Ishikawa (cell line): ENCODE data around the gene ZNF253.

Experiments used
- CEBPB ChIP-seq: IDR thresholded peaks from 2 replicates; pipeline ENCODE4 v1.6.1; 2012
- TF ChIP-seq, protein P1 (sequence below): IDR thresholded peaks from 2 replicates; pipeline ENCODE4 v1.6.1; 2012; ENCODE audit warnings: low read depth, mild to moderate bottlenecking

DNA sequence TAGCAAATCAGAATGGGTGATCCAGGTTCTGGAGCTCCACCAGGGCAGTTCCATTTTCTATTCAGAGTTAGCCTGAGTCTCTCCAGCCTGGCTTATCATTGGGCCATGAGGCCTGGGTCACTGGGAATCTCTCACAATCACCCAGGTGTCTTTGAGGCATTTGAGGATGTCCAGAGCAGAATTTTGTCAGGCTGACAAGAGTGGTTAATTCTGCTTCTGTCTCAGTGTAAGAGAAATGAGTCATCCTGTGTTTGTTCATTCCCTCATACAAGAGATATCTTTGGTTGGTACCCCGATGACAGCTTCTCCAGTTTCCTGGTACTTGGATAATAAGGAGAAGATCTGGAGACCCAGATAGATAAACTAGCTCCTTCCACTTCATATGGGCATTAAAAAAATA, 45.5 kb downstream of the ZNF253 start:
- no peak for TF ChIP-seq CEBPB
- TF ChIP-seq, protein P1, sequence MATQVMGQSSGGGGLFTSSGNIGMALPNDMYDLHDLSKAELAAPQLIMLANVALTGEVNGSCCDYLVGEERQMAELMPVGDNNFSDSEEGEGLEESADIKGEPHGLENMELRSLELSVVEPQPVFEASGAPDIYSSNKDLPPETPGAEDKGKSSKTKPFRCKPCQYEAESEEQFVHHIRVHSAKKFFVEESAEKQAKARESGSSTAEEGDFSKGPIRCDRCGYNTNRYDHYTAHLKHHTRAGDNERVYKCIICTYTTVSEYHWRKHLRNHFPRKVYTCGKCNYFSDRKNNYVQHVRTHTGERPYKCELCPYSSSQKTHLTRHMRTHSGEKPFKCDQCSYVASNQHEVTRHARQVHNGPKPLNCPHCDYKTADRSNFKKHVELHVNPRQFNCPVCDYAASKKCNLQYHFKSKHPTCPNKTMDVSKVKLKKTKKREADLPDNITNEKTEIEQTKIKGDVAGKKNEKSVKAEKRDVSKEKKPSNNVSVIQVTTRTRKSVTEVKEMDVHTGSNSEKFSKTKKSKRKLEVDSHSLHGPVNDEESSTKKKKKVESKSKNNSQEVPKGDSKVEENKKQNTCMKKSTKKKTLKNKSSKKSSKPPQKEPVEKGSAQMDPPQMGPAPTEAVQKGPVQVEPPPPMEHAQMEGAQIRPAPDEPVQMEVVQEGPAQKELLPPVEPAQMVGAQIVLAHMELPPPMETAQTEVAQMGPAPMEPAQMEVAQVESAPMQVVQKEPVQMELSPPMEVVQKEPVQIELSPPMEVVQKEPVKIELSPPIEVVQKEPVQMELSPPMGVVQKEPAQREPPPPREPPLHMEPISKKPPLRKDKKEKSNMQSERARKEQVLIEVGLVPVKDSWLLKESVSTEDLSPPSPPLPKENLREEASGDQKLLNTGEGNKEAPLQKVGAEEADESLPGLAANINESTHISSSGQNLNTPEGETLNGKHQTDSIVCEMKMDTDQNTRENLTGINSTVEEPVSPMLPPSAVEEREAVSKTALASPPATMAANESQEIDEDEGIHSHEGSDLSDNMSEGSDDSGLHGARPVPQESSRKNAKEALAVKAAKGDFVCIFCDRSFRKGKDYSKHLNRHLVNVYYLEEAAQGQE: no peak
